Measurements from ENCODE around the gene F2RL2.

F2RL2 gene

GRCh38 chr5:76576996-76577395 is 46.2 kb downstream of the F2RL2 start:
- Histone ChIP-seq H3K4me3 (ENCODE audit: low read length in 2 of 2) (no peak overlapping the region), H3K4me1 (ENCODE audit: control insufficient read depth in 2 of 2, insufficient read depth in 2 of 2, low read length in 2 of 2) (peaks cover 5 to 8% of the 10 kb centered on the region in 2 donors)

GRCh38 chr5:76576450-76576849 is 46.8 kb downstream of the F2RL2 start:
- no peak overlapping the region for H3K4me3 ChIP-seq (ENCODE audit: low read length in 2 of 2)
- H3K27me3 ChIP-seq (ENCODE audit: control insufficient read depth in 2 of 2, insufficient read depth in 2 of 2, low read length in 2 of 2), result no peaks in the 10 kb centered on the region
- no peak overlapping the region for H3K27ac ChIP-seq (ENCODE audit: low read depth in 2 of 2, low read length in 2 of 2)
- peaks cover 0 to 5% of the 10 kb centered on the region in 2 donors for H3K36me3 ChIP-seq (ENCODE audit: control insufficient read depth in 2 of 2, insufficient read depth in 2 of 2, low read length in 2 of 2)
- no peak overlapping the region for H3K9ac ChIP-seq (ENCODE audit: low read depth in 1 of 2, low read length in 2 of 2)
- no peaks in the 10 kb centered on the region for H3K9me3 ChIP-seq (ENCODE audit: control insufficient read depth in 2 of 2, low read length in 2 of 2)
- peaks cover 5 to 8% of the 10 kb centered on the region in 2 donors for H3K4me1 ChIP-seq (ENCODE audit: control insufficient read depth in 2 of 2, insufficient read depth in 2 of 2, low read length in 2 of 2)

More at GRCh38 chr5:76576996-76577395, 46.2 kb downstream of the F2RL2 start:
- no peak overlapping the region for H3K9ac ChIP-seq (ENCODE audit: low read depth in 1 of 2, low read length in 2 of 2)
- H3K36me3 ChIP-seq (ENCODE audit: control insufficient read depth in 2 of 2, insufficient read depth in 2 of 2, low read length in 2 of 2), result peaks cover 0 to 3% of the 10 kb centered on the region in 2 donors
- no peaks in the 10 kb centered on the region for H3K9me3 ChIP-seq (ENCODE audit: control insufficient read depth in 2 of 2, low read length in 2 of 2)
- H3K27me3 ChIP-seq (ENCODE audit: control insufficient read depth in 2 of 2, insufficient read depth in 2 of 2, low read length in 2 of 2), result no peaks in the 10 kb centered on the region
- no peak overlapping the region for H3K27ac ChIP-seq (ENCODE audit: low read depth in 2 of 2, low read length in 2 of 2)

GRCh38 chr5:76571559-76571958 is 51.6 kb downstream of the F2RL2 start:
- Histone ChIP-seq H3K27me3 (ENCODE audit: control insufficient read depth in 2 of 2, insufficient read depth in 2 of 2, low read length in 2 of 2) (no peaks in the 10 kb centered on the region), H3K36me3 (ENCODE audit: control insufficient read depth in 2 of 2, insufficient read depth in 2 of 2, low read length in 2 of 2) (peaks cover 0 to 5% of the 10 kb centered on the region in 2 donors), H3K27ac (ENCODE audit: low read depth in 2 of 2, low read length in 2 of 2) (no peak overlapping the region), H3K9ac (ENCODE audit: low read depth in 1 of 2, low read length in 2 of 2) (no peak overlapping the region), H3K4me1 (ENCODE audit: control insufficient read depth in 2 of 2, insufficient read depth in 2 of 2, low read length in 2 of 2) (no peaks in the 10 kb centered on the region), H3K4me3 (ENCODE audit: low read length in 2 of 2) (no peak overlapping the region), H3K9me3 (ENCODE audit: control insufficient read depth in 2 of 2, low read length in 2 of 2) (no peaks in the 10 kb centered on the region)

GRCh38 chr5:76570153-76570552 is 53.0 kb downstream of the F2RL2 start:
- no peaks in the 10 kb centered on the region for H3K27me3 ChIP-seq (ENCODE audit: control insufficient read depth in 2 of 2, insufficient read depth in 2 of 2, low read length in 2 of 2)
- no peak overlapping the region for H3K4me3 ChIP-seq (ENCODE audit: low read length in 2 of 2)
- no peak overlapping the region for H3K9ac ChIP-seq (ENCODE audit: low read depth in 1 of 2, low read length in 2 of 2)
- H3K36me3 ChIP-seq (ENCODE audit: control insufficient read depth in 2 of 2, insufficient read depth in 2 of 2, low read length in 2 of 2), result peaks cover 0 to 3% of the 10 kb centered on the region in 2 donors
- H3K27ac ChIP-seq (ENCODE audit: low read depth in 2 of 2, low read length in 2 of 2), result no peak overlapping the region
- H3K4me1 ChIP-seq (ENCODE audit: control insufficient read depth in 2 of 2, insufficient read depth in 2 of 2, low read length in 2 of 2), result no peaks in the 10 kb centered on the region
- no peaks in the 10 kb centered on the region for H3K9me3 ChIP-seq (ENCODE audit: control insufficient read depth in 2 of 2, low read length in 2 of 2)
